ENCODE results near the gene SHH.

SHH gene

DNA sequence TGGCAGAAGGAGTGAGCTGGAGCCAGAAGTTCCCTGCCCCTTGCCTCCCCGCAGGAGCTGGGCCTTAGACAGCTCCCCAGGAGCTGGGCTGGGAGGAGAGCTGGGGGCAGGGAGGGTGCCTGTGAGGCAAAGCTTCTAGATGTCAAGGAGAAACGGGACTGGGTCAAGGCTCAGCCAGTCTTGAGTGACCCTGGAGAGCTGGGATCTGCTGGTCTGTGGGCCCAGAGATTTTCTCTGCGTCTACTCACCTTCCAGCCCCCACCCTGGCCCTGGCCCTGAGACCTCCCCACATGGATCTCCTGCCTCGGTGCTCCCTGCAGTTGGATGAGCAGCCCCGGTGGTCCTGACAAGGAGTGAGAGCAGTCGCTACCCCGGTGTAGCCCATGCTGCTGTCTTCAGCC lies 20.3 kb upstream of the SHH start:
- Histone ChIP-seq H3K9ac (ENCODE audit: low read length) (no peak overlapping the region), H4K20me1 (ENCODE audit: low read depth, low read length) (no peaks in the 10 kb centered on the region), H3K9me2 (replicated peaks; ENCODE audit: insufficient read depth, low read length) (no peaks in the 10 kb centered on the region), H3K4me3 (ENCODE audit: insufficient read depth, low read length, poor library complexity, severe bottlenecking) (no peak overlapping the region), H3K79me2 (ENCODE audit: insufficient read depth, low read length) (no peaks in the 10 kb centered on the region), H3K27ac (ENCODE audit: low read depth, low read length) (no peak overlapping the region), H3K9me3 (ENCODE audit: insufficient read depth, low read length) (no peaks in the 10 kb centered on the region), H3K4me2 (ENCODE audit: low read depth, low read length, poor library complexity, severe bottlenecking) (no peak overlapping the region), H3K27me3 (ENCODE audit: low read length) (no peaks in the 10 kb centered on the region), H3K36me3 (ENCODE audit: low read length) (no peaks in the 10 kb centered on the region), H3F3A (ENCODE audit: insufficient read depth) (no peaks in the 10 kb centered on the region), H2AFZ (ENCODE audit: low read depth, low read length, severe bottlenecking) (no peak overlapping the region)
- no peak for TF ChIP-seq EZH2phosphoT487 (conservative IDR thresholded peaks at IDR 0.05; ENCODE audit: low read length)
- TF ChIP-seq, protein P1, sequence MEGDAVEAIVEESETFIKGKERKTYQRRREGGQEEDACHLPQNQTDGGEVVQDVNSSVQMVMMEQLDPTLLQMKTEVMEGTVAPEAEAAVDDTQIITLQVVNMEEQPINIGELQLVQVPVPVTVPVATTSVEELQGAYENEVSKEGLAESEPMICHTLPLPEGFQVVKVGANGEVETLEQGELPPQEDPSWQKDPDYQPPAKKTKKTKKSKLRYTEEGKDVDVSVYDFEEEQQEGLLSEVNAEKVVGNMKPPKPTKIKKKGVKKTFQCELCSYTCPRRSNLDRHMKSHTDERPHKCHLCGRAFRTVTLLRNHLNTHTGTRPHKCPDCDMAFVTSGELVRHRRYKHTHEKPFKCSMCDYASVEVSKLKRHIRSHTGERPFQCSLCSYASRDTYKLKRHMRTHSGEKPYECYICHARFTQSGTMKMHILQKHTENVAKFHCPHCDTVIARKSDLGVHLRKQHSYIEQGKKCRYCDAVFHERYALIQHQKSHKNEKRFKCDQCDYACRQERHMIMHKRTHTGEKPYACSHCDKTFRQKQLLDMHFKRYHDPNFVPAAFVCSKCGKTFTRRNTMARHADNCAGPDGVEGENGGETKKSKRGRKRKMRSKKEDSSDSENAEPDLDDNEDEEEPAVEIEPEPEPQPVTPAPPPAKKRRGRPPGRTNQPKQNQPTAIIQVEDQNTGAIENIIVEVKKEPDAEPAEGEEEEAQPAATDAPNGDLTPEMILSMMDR (IDR thresholded peaks at IDR 0.05; ENCODE audit: insufficient read depth, low read length, poor library complexity, severe bottlenecking), result no peak

DNA sequence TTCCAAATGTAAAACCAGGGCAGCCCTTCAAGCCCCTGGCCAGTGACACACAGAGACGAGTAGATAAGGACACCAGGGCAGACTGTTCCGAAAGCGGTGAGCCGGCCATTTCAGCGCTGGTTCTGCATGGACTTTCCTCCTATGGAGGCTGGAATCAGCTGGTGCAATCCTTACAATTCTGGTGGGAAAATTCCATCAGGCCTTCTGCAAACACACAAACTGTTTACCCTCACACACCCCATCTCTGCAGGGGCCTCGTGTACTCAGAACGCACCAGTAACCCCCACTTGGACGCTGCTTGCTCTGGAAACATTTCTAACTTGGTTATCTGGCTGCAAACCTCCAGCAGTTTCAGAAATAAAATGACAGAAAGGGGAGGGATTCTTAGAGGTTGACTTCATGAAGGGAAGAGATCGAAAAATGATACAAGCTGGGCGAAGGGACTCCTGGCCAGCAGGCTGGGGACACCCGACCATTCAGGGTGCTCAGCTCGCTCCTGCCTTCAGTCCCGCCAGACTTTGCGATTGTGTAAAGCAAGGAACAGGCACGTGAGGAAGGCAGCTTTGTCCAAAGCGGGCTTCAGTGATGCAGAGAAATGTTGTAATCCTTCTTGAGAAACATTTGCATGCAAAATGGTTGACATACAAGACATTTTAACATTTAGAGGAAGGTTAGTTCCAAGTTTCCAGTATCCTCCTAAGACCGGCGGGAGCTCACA lies 19.7 kb upstream of the SHH start:
- H3K36me3 ChIP-seq (ENCODE audit: low read length), result no peaks in the 10 kb centered on the region
- H3K4me3 ChIP-seq (ENCODE audit: insufficient read depth, low read length, poor library complexity, severe bottlenecking), result no peak overlapping the region
- TF ChIP-seq, protein P1 (IDR thresholded peaks at IDR 0.05; ENCODE audit: insufficient read depth, low read length, poor library complexity, severe bottlenecking), result no peak
- no peak for TF ChIP-seq EZH2phosphoT487 (conservative IDR thresholded peaks at IDR 0.05; ENCODE audit: low read length)
- no peaks in the 10 kb centered on the region for H3F3A ChIP-seq (ENCODE audit: insufficient read depth)
- no peaks in the 10 kb centered on the region for H3K79me2 ChIP-seq (ENCODE audit: insufficient read depth, low read length)
- no peak overlapping the region for H3K4me2 ChIP-seq (ENCODE audit: low read depth, low read length, poor library complexity, severe bottlenecking)
- H3K27me3 ChIP-seq (ENCODE audit: low read length), result no peaks in the 10 kb centered on the region
- H3K9me2 ChIP-seq (replicated peaks; ENCODE audit: insufficient read depth, low read length), result no peaks in the 10 kb centered on the region
- no peaks in the 10 kb centered on the region for H4K20me1 ChIP-seq (ENCODE audit: low read depth, low read length)
- H3K27ac ChIP-seq (ENCODE audit: low read depth, low read length), result no peak overlapping the region
- H3K9ac ChIP-seq (ENCODE audit: low read length), result no peak overlapping the region
- no peak overlapping the region for H2AFZ ChIP-seq (ENCODE audit: low read depth, low read length, severe bottlenecking)
- H3K9me3 ChIP-seq (ENCODE audit: insufficient read depth, low read length), result no peaks in the 10 kb centered on the region

DNA sequence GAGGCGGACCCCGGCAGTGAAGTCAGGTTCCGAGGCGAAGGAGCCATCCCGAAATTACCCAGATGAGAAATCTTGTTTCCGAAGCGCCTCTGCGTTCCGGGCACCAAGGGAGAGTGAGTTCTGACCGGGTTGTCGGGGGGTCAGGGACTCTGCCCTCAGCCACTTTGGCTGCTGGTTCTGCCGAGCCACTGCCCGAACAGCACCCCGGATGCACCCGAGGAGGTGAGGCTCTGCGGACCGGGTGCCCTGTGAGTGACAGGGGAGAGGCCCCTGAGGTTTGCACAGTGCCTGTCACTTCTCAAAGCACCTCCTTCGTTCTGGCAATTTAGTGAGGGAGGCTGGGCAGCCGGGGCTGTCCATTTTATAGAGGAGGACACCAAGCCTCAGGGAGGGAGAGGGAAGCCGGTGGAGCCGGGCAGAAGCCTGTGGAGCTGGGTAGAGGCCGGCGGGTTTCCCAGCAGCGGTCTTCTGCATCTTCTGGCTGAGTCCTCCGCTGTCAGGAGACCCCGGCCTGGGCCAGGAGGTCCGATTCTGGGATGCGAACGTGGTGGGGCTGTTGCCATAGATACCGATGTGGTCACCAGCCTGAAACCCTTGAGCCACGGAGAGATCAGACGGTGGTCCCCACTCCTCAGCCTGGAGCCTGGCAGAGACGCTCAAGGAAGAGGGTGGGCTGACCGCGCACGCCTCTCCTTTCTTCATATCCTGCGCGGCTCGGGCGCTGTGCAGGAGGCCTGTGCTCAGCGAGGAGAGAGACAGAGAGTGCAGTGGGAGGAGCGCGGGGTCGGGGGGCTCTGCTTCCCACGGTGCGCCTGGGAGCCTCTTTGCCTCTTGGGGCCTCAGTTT lies 18.9 kb upstream of the SHH start:
- H3K9ac ChIP-seq (ENCODE audit: low read length), result no peak overlapping the region
- no peaks in the 10 kb centered on the region for H3K36me3 ChIP-seq (ENCODE audit: low read length)
- no peak overlapping the region for H3K4me3 ChIP-seq (ENCODE audit: insufficient read depth, low read length, poor library complexity, severe bottlenecking)
- H4K20me1 ChIP-seq (ENCODE audit: low read depth, low read length), result no peaks in the 10 kb centered on the region
- no peak overlapping the region for H3K4me2 ChIP-seq (ENCODE audit: low read depth, low read length, poor library complexity, severe bottlenecking)
- no peaks in the 10 kb centered on the region for H3K9me3 ChIP-seq (ENCODE audit: insufficient read depth, low read length)
- H3F3A ChIP-seq (ENCODE audit: insufficient read depth), result no peaks in the 10 kb centered on the region
- no peak overlapping the region for H3K27ac ChIP-seq (ENCODE audit: low read depth, low read length)
- TF ChIP-seq, protein P1 (IDR thresholded peaks at IDR 0.05; ENCODE audit: insufficient read depth, low read length, poor library complexity, severe bottlenecking), result no peak
- H3K27me3 ChIP-seq (ENCODE audit: low read length), result no peaks in the 10 kb centered on the region
- no peaks in the 10 kb centered on the region for H3K9me2 ChIP-seq (replicated peaks; ENCODE audit: insufficient read depth, low read length)
- H3K79me2 ChIP-seq (ENCODE audit: insufficient read depth, low read length), result no peaks in the 10 kb centered on the region
- H2AFZ ChIP-seq (ENCODE audit: low read depth, low read length, severe bottlenecking), result no peak overlapping the region
